SK-N-SH treated with all-trans-retinoic acid at 6 μM for 48 hours (cell line): ENCODE measurements around the gene PODXL.

ENCODE experiments used
- ATAC-seq: fragments of 200-7000 bp; cut with Tn5 transposase; 3 replicates; pipeline ENCODE4 v1.9.1; 2020; ENCODE audit warnings: mild to moderate bottlenecking, moderate library complexity
- ARNTL ChIP-seq: fragments of 450-650 bp; formaldehyde crosslinking; IDR thresholded peaks from 2 replicates; pipeline ENCODE4 v1.5.0; 2020; ENCODE audit warnings: low read depth, mild to moderate bottlenecking, moderate library complexity, borderline replicate concordance
- BACH2 ChIP-seq: fragments of 250-450 bp; sonication (Bioruptor Pico); IDR thresholded peaks from 2 replicates; pipeline ENCODE4 v1.9.0; 2021; ENCODE audit warnings: mild to moderate bottlenecking, borderline replicate concordance
- CREB5 ChIP-seq: fragments of 250-450 bp; sonication (Bioruptor Pico); IDR thresholded peaks from 2 replicates; pipeline ENCODE4 v1.5.1; 2020; ENCODE audit warnings: low read depth, mild to moderate bottlenecking, moderate library complexity
- ESRRG ChIP-seq: fragments of 250-450 bp; sonication (Bioruptor Pico); IDR thresholded peaks from 2 replicates; pipeline ENCODE4 v1.6.1; 2021; ENCODE audit warnings: mild to moderate bottlenecking
- ISL1 ChIP-seq: fragments of 250-450 bp; sonication (Bioruptor Pico); IDR thresholded peaks from 2 replicates; pipeline ENCODE4 v2.1.2; 2022; ENCODE audit warnings: mild to moderate bottlenecking, moderate library complexity
- OSR1 ChIP-seq: fragments of 250-450 bp; sonication (Bioruptor Pico); IDR thresholded peaks from 2 replicates; pipeline ENCODE4 v1.8.0; 2022; ENCODE audit warnings: moderate library complexity, mild to moderate bottlenecking, inconsistent platforms
- PATZ1 ChIP-seq: fragments of 250-450 bp; sonication (Bioruptor Pico); IDR thresholded peaks from 2 replicates; pipeline ENCODE4 v1.8.0; 2020; ENCODE audit warnings: mild to moderate bottlenecking, moderate library complexity, borderline replicate concordance
- POU6F1 ChIP-seq: fragments of 250-450 bp; sonication (Bioruptor Pico); IDR thresholded peaks from 2 replicates; pipeline ENCODE4 v1.8.0; 2021; ENCODE audit warnings: low read depth, mild to moderate bottlenecking, moderate library complexity, borderline replicate concordance
- PPARA ChIP-seq: fragments of 250-450 bp; sonication (Bioruptor Pico); IDR thresholded peaks from 2 replicates; pipeline ENCODE4 v1.5.0; 2020; ENCODE audit warnings: mild to moderate bottlenecking, borderline replicate concordance
- RARB ChIP-seq: fragments of 250-450 bp; sonication (Bioruptor Pico); IDR thresholded peaks from 2 replicates; pipeline ENCODE4 v1.8.0; 2021; ENCODE audit warnings: mild to moderate bottlenecking, moderate library complexity
- SNAI2 ChIP-seq: fragments of 250-450 bp; sonication (Bioruptor Pico); IDR thresholded peaks from 2 replicates; pipeline ENCODE4 v1.5.0; 2020; ENCODE audit warnings: mild to moderate bottlenecking, moderate library complexity
- TCF4 ChIP-seq: fragments of 250-450 bp; sonication (Bioruptor Pico); IDR thresholded peaks from 2 replicates; pipeline ENCODE4 v1.8.0; 2021; ENCODE audit warnings: mild to moderate bottlenecking, moderate library complexity, borderline replicate concordance
- TOX ChIP-seq: fragments of 250-450 bp; sonication (Bioruptor Pico); IDR thresholded peaks from 2 replicates; pipeline ENCODE4 v1.8.0; 2021; ENCODE audit warnings: mild to moderate bottlenecking, moderate library complexity, borderline replicate concordance
- TSHZ2 ChIP-seq: fragments of 250-450 bp; sonication (Bioruptor Pico); IDR thresholded peaks from 2 replicates; pipeline ENCODE4 v1.5.0; 2020; ENCODE audit warnings: mild to moderate bottlenecking, moderate library complexity
- ZC3H10 ChIP-seq: fragments of 250-450 bp; sonication (Bioruptor Pico); IDR thresholded peaks from 2 replicates; pipeline ENCODE4 v1.5.1; 2021; ENCODE audit warnings: mild to moderate bottlenecking, moderate library complexity
- ZFP3 ChIP-seq: fragments of 250-450 bp; sonication (Bioruptor Pico); IDR thresholded peaks from 2 replicates; pipeline ENCODE4 v1.5.0; 2020; ENCODE audit warnings: mild to moderate bottlenecking, moderate library complexity
- ZFP30 ChIP-seq: fragments of 450-650 bp; formaldehyde crosslinking; IDR thresholded peaks from 2 replicates; pipeline ENCODE4 v1.5.0; 2022; ENCODE audit warnings: mild to moderate bottlenecking, moderate library complexity
- ZNF565 ChIP-seq: fragments of 450-650 bp; formaldehyde crosslinking; conservative IDR thresholded peaks from 2 replicates; pipeline ENCODE4 v1.5.0; 2020; ENCODE audit warnings: low read depth, mild to moderate bottlenecking, moderate library complexity
- ZNF70 ChIP-seq: fragments of 450-650 bp; formaldehyde crosslinking; IDR thresholded peaks from 2 replicates; pipeline ENCODE4 v1.5.0; 2020; ENCODE audit warnings: mild to moderate bottlenecking, moderate library complexity
- ZNF8 ChIP-seq: fragments of 450-650 bp; formaldehyde crosslinking; IDR thresholded peaks from 2 replicates; pipeline ENCODE4 v1.5.0; 2020; ENCODE audit warnings: mild to moderate bottlenecking, moderate library complexity

The PODXL gene

GRCh38 chr7:131544449-131545301 lies 11.8 kb downstream of the PODXL start:
- TF ChIP-seq ZNF8 (CRISPR knock-in tag) (no peak), ISL1 (CRISPR knock-in tag) (no peak), CREB5 (CRISPR knock-in tag) (no peak), PPARA (CRISPR knock-in tag) (no peak), SNAI2 (no peak)
- TF ChIP-seq, all 23 proteins: peak for 0
- ATAC-seq = peak; percentile 75

- no peak for TF ChIP-seq PATZ1 (CRISPR knock-in tag)
- TF ChIP-seq BACH2 (CRISPR knock-in tag) = no peak
- no peak for TF ChIP-seq ZNF565
- TF ChIP-seq ZNF70 (CRISPR knock-in tag) = no peak
- no peak for TF ChIP-seq ZC3H10 (CRISPR knock-in tag)
- no peak for TF ChIP-seq TCF4 (CRISPR knock-in tag)
- no peak for TF ChIP-seq ZFP3 (CRISPR knock-in tag)
- no peak for TF ChIP-seq PPARA (CRISPR knock-in tag)
- no peak for TF ChIP-seq OSR1 (CRISPR knock-in tag)
- no peak for TF ChIP-seq ARNTL (CRISPR knock-in tag)
- ATAC-seq = no peak
These were observed 12.4 kb downstream of the PODXL start for GRCh38 chr7:131544021-131544420.

GRCh38 chr7:131543298-131543697 lies 13.1 kb downstream of the PODXL start:
- no peak for TF ChIP-seq ZNF565
- no peak for TF ChIP-seq ZC3H10 (CRISPR knock-in tag)
- TF ChIP-seq BACH2 (CRISPR knock-in tag) = no peak
- no peak for TF ChIP-seq ESRRG (CRISPR knock-in tag)
- no peak for TF ChIP-seq OSR1 (CRISPR knock-in tag)
- TF ChIP-seq ISL1 (CRISPR knock-in tag) = no peak
- no peak for TF ChIP-seq ZNF8 (CRISPR knock-in tag)
- TF ChIP-seq POU6F1 (CRISPR knock-in tag) = no peak
- no peak for TF ChIP-seq ZNF70 (CRISPR knock-in tag)
- no peak for TF ChIP-seq CREB5 (CRISPR knock-in tag)
- no peak for TF ChIP-seq RARB (CRISPR knock-in tag)
- no peak for TF ChIP-seq PATZ1 (CRISPR knock-in tag)
- no peak for TF ChIP-seq SNAI2
- no peak for TF ChIP-seq ARNTL (CRISPR knock-in tag)
- TF ChIP-seq TOX (CRISPR knock-in tag) = no peak
- TF ChIP-seq TSHZ2 (CRISPR knock-in tag) = no peak
- TF ChIP-seq ZFP30 (CRISPR knock-in tag) = no peak
- TF ChIP-seq ZFP3 (CRISPR knock-in tag) = no peak
- ATAC-seq = no peak
